Measurements from ENCODE around the gene TNNI2.
"Not testable (repeated sequence)": the region's sequence is repeated elsewhere in the genome, so short reads cannot be mapped to it uniquely, and the experiment has no call there.

The TNNI2 gene

DNA sequence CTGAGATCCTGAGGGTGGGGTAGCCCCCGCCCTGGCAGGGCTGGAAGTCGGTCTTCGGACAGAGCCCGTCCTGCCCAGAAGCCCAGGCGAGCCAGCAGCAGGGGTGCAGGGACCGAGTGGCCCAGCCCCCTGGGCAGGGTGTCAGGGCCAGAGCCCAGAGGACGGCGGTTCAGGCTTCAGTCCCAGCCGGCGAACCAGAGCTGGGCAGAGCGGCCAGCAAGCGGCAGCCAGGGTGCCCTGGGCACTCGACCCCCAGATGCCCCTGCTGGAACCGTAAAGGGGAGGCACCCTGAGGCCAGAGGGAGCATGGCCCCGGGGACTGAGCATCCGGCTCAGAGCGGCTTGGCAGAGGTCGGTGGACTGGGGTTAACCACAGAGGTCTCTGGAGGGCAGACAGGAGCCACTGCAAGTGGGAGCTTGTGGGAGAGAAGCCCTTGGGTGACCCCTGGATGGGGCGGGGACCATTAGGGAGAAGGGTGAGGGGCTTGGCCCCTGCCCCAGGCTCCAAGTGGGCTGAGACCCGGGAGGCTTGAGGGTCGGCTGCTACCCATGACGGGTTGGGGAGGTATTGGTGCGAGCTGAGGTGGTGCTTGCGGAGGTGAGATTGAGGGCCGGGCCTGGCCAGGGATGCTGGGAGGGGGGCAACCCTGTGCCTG, 30.0 kb downstream of the TNNI2 start:
- Mint-ChIP-seq H3K4me1 (ENCODE audit: low read depth in 2 of 2) (peaks cover 66 to 84% of the 10 kb centered on the region in 2 donors), H3K4me3 (peak overlapping the region; percentile 72 to 84), H3K27me3 (no peaks in the 10 kb centered on the region), H3K27ac (peak overlapping the region; percentile 90 to 93), H3K9me3 (no peaks in the 10 kb centered on the region), H3K36me3 (ENCODE audit: insufficient read depth) (peaks cover 65% of the 10 kb centered on the region)
- no peak for ATAC-seq (replicated peaks)
- DNase-seq: no peak

DNA sequence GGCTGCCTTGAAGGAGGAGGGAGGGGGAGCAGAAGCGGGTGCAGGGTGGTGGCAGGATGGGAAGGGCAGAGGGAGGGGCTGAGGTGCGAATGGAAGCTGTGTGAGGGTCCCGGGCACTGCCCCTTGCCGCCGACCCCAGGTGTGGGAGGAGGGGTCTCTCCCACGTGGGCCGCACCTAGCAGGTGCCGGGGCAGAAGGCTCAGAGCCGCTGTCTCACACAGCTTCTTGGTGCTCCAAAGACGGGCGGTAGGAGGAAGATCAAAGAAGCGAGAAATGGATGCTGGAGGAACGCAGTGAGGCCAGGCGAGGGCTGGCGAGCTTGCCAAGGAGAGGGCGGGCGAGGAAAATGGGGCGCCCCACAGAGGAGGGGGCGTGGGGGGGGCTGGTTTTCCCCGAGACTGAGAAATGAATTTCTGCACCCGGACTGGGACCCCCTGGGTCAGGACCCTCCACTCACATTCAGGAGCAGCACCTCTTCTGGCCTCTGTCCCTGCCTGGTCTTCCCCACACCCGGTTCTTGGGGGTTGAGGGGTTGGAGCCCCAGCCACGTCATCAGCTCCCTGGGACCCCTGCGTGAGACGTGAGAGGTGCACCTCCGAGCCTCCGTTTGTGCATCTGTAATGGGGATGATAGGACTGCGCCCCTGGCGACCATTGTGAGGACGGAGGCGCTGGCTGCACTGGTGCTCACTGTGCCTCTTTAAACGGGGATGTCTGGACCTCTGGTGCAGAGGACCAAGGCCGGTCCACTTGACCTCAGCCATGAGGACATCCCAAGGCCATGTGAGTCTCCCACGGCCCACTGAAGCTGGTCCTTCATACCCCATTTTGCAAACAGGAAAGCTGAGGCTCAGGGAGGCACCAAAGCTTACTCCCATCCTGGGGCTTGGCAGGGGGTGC, 30.9 kb downstream of the TNNI2 start:
- Mint-ChIP-seq H3K27me3 (no peaks in the 10 kb centered on the region), H3K4me1 (ENCODE audit: low read depth in 2 of 2) (peaks cover 66 to 75% of the 10 kb centered on the region in 2 donors), H3K27ac (peak overlapping the region; percentile 90 to 93), H3K9me3 (no peaks in the 10 kb centered on the region), H3K4me3 (peak overlapping the region; percentile 72 to 84), H3K36me3 (ENCODE audit: insufficient read depth) (peaks cover 68% of the 10 kb centered on the region)
- ATAC-seq (replicated peaks) (no peak), DNase-seq (no peak)

DNA sequence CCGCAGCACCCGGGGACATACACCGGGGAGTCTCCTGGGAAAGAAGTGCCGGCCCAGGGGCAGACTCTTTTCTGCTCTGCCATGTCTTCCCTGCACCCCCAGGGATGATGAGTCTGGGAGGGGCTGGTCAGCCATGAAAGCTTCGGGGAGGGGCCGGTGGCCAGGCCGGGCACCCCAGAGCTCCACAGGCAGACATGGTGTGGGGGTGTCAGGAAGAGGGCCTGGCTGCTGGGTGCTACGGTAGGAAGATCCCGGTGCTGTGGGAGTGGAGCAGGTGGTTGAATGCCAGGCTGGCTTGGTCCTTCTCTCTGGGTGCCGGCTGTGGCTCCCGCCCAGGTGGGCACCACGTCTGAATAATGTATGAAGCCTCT, 31.5 kb downstream of the TNNI2 start:
- Mint-ChIP-seq H3K27me3 (no peaks in the 10 kb centered on the region), H3K9me3 (no peaks in the 10 kb centered on the region), H3K4me3 (peak overlapping the region; percentile 72 to 84), H3K36me3 (ENCODE audit: insufficient read depth) (peaks cover 71% of the 10 kb centered on the region), H3K27ac (peak overlapping the region; percentile 90 to 93), H3K4me1 (ENCODE audit: low read depth in 2 of 2) (peaks cover 69 to 72% of the 10 kb centered on the region in 2 donors)
- ATAC-seq (replicated peaks): no peak
- no peak for DNase-seq

DNA sequence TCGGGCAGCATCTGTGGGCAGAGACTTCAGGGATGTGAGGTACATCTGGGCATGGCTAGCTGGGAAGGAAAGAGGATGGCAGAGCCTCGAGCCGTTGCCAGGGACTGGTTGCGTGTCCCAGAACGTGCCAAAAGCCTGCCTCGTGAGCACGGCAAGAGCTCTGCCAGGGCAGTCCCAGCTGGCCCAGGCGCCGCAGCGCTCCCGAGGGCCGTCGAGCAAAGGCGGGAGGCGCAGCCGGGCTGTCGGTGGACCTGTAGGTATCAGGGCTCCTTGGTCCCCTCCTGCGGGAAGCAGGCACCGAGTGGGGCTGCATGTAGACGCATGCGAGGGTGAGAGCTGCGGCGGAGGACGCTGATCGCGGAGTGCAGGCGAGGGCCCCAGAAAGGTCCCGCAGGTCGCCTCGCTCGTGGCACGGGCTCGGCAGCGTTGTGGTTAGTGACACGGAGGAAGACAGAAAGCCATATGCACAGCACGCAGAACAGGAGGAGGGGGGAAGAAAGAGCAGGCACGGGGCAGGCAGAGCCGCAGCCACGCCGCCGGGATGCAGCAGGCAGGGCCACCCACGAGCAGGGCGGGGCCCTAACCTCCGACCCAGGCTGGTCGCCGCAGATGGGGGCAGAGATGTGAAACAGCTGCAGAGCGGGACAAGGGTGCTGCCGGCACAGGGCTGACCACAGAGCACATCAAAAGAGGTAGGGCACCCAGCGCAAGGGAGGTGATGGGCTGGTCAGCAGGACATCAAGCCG, 32.1 kb downstream of the TNNI2 start:
- Mint-ChIP-seq H3K36me3 (ENCODE audit: insufficient read depth) (peaks cover 68% of the 10 kb centered on the region), H3K27me3 (no peaks in the 10 kb centered on the region), H3K9me3 (no peaks in the 10 kb centered on the region), H3K27ac (peak overlapping the region; percentile 90 to 93), H3K4me1 (ENCODE audit: low read depth in 2 of 2) (peaks cover 65 to 70% of the 10 kb centered on the region in 2 donors), H3K4me3 (peak overlapping the region; percentile 72 to 84)
- ATAC-seq (replicated peaks) (peak; percentile 91), DNase-seq (peak; percentile 60 to 67 (median 64))

DNA sequence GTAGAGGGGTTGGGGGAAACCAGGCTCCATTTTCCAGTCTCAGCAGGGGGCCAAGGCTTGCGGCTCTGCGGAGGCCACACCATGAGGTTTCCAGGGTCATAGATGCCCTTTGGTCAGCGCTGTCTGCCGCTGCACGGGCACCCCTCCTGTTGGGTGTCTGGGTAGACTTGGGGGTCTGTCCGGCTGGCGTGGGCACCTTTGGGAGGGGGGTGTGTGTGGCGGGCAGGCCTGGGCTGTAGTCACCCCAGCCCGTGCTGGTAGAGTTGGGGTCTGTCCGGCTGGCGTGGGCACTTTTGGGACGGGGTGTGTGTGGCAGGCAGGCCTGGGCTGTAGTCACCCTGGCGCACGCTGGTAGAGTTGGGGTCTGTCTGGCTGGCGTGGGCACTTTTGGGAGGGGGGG, 32.8 kb downstream of the TNNI2 start:
- peaks cover 60 to 64% of the 10 kb centered on the region in 2 donors for H3K4me1 Mint-ChIP-seq (ENCODE audit: low read depth in 2 of 2)
- H3K9me3 Mint-ChIP-seq: no peaks in the 10 kb centered on the region
- DNase-seq (no peak), ATAC-seq (replicated peaks) (no peak)
- H3K4me3 Mint-ChIP-seq: peak overlapping the region; percentile 72 to 84
- peak overlapping the region; percentile 90 to 93 for H3K27ac Mint-ChIP-seq
- peaks cover 64% of the 10 kb centered on the region for H3K36me3 Mint-ChIP-seq (ENCODE audit: insufficient read depth)
- no peaks in the 10 kb centered on the region for H3K27me3 Mint-ChIP-seq

DNA sequence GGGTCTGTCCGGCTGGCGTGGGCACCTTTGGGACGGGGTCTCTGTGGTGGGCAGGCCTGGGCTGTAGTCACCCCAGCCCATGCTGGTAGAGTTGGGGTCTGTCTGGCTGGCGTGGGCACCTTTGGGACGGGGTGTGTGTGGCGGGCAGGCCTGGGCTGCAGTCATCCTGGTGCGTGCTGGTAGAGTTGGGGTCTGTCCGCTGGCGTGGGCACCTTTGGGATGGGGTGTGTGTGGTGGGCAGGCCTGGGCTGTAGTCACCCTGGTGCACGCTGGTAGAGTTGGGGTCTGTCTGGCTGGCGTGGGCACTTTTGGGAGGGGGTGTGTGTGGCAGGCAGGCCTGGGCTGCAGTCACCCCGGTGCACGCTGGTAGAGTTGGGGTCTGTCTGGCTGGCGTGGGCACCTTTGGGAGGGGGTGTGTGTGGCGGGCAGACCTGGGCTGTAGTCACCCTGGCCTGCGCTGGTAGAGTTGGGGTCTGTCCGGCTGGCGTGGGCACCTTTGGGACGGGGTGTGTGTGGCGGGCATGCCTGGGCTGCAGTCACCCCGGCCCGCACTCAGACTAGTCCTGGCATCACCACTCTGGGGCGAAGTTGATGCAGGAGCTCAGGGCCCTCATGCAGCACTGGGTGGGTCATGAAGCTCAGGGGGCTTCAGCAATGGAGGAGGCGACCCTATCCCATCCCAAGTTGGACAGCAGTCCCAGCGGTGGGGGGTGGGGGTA, 33.6 kb downstream of the TNNI2 start:
- H3K4me1 Mint-ChIP-seq (ENCODE audit: low read depth in 2 of 2): peaks cover 58 to 59% of the 10 kb centered on the region in 2 donors
- peak overlapping the region; percentile 72 to 84 for H3K4me3 Mint-ChIP-seq
- no peaks in the 10 kb centered on the region for H3K9me3 Mint-ChIP-seq
- H3K27ac Mint-ChIP-seq: peak overlapping the region; percentile 90 to 93
- DNase-seq: no peak
- ATAC-seq (replicated peaks): no peak
- H3K27me3 Mint-ChIP-seq: no peaks in the 10 kb centered on the region
- H3K36me3 Mint-ChIP-seq (ENCODE audit: insufficient read depth): peaks cover 58% of the 10 kb centered on the region

DNA sequence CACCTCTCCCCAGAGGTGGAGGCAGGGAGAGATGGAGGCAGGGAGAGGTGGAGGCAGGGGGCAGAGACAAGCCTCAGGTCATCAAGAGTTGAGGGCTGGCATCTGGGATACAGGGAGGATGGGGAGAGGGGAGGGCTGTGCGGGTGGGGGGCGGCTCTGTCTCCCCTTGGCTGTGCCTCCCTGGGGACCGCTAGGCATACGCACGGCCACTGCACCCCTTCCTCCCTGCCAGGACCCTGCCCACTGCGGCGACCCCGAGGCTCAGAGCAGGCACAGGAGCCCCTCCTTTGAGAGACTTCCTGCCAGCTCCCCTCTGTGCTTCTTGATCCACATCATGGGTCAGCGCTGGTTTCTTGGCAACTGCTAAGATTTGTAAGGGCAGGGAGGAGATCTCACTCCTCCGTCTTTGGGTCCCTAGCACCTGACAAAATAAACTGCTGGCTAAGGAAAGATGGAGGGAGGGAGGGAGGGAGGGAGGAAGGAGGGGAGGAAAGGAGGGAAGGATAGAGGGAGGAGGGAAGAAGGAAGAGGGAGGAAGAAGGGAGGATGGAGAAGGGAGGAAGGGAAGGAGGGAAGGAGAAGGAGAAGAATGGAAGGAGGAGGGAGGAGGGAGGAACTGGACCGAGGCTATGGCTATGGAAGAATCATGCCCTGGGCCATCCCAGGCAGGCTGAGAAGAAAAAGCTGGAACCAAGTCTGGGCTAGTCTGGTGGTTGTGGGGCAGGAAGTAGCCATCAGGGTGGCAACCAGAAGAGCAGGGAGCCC, 34.4 kb downstream of the TNNI2 start:
- ATAC-seq (replicated peaks): no peak
- peak overlapping the region; percentile 90 to 93 for H3K27ac Mint-ChIP-seq
- DNase-seq: no peak

DNA sequence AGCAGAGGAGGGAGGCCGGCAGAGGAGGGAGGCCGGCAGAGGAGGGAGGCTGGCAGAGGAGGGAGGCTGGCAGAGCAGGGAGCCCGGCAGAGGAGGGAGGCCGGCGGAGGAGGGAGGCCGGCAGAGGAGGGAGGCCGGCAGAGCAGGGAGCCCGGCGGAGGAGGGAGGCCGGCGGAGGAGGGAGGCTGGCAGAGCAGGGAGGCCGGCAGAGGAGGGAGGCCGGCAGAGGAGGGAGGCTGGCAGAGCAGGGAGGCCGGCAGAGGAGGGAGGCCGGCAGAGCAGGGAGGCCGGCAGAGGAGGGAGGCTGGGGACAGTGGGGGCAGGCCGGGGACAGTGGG, 35.0 kb downstream of the TNNI2 start:
- peak overlapping the region; percentile 90 to 93 for H3K27ac Mint-ChIP-seq
- not testable (repeated sequence) for DNase-seq; H3K9me3 Mint-ChIP-seq; ATAC-seq (replicated peaks); H3K27me3 Mint-ChIP-seq
- H3K36me3 Mint-ChIP-seq (ENCODE audit: insufficient read depth): peaks cover 53% of the 10 kb centered on the region
- H3K4me1 Mint-ChIP-seq (ENCODE audit: low read depth in 2 of 2): peaks cover 56 to 58% of the 10 kb centered on the region in 2 donors
- peak overlapping the region in 1 of 2 donors; percentile 84 for H3K4me3 Mint-ChIP-seq

More for the DNA sequence above, 34.4 kb downstream of the TNNI2 start:
- H3K27me3 Mint-ChIP-seq: no peaks in the 10 kb centered on the region
- peaks cover 59 to 60% of the 10 kb centered on the region in 2 donors for H3K4me1 Mint-ChIP-seq (ENCODE audit: low read depth in 2 of 2)
- peak overlapping the region; percentile 72 to 84 for H3K4me3 Mint-ChIP-seq
- peaks cover 57% of the 10 kb centered on the region for H3K36me3 Mint-ChIP-seq (ENCODE audit: insufficient read depth)
- H3K9me3 Mint-ChIP-seq: no peaks in the 10 kb centered on the region

DNA sequence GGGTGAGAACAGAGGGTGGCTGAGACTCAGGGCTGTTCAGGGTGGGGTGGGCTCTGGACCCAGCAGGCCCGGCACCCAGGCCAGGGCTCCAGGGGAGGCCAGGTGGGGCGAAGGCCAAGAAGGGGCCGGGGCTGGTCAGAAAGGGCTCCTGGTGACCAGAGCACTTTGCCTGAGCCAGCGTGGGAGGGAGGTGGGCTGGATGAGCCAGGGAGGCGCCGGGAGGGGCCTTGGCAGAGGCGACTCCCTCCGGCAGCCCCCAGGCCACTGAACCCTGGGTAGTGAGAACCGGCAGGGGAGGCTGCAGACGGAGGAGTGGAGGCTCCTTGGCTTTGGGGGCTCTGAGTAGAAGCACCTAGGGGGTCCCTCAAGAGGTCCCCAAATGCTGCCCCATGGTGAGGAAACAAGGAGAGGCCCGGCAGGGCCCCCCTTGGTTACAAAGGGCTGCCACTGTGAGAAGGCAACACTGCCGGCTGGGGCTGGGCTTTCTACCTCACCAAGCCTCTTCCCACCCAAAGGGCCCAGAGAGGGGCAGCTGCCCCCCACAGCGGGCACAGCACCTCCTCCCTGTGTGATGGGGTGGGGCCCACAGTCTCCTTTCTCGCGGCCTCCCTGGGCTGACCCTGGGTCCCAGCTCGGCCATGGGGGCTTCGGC, 35.8 kb downstream of the TNNI2 start:
- not testable (repeated sequence) for H3K4me3 Mint-ChIP-seq; DNase-seq; ATAC-seq (replicated peaks); H3K27me3 Mint-ChIP-seq; H3K9me3 Mint-ChIP-seq
- Mint-ChIP-seq H3K4me1 (ENCODE audit: low read depth in 2 of 2) (peaks cover 48 to 50% of the 10 kb centered on the region in 2 donors), H3K36me3 (ENCODE audit: insufficient read depth) (peaks cover 48% of the 10 kb centered on the region), H3K27ac (peak overlapping the region in 1 of 2 donors; percentile 84)

DNA sequence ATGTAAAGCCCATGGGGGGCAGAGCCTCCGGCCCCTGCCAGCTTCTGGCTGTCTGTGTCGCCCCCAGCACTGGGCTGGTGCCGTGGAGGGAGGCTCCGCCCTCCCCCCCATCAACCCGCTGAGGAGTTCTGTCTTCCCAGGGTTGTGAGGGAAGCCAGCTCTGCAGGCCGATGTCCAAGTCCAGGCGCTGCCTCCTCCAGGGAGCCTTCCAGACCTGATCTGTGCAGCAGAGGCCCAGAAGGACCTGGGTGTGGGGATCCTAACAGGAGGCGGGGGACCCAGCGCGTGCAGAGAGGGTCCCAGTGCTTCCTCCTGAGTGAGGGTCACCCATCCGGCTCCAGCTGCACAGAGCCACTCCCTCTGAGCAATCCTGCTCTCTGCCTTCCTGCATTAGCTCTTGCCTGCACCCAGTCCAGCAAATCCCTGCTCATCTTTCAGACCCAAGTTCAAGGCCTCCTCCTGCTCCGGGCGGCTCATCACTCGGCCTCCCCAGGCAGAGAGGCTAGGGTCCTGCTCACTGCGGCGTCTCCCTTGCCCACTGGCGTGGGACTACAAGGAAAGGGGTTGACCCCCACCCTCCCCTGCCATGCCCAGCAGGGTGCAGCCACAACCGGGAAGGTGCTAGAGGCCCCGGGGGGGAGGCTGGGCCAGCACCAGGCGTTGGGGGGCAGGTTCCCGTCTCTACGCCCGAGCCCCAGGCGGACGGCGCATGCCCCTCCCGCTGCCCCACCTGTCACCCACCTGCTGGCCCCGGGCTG, 36.5 kb downstream of the TNNI2 start:
- Mint-ChIP-seq H3K9me3 (no peaks in the 10 kb centered on the region), H3K27me3 (no peaks in the 10 kb centered on the region), H3K27ac (peak overlapping the region; percentile 73 to 84), H3K4me1 (ENCODE audit: low read depth in 2 of 2) (peaks cover 45 to 49% of the 10 kb centered on the region in 2 donors), H3K4me3 (peak overlapping the region; percentile 46 to 54), H3K36me3 (ENCODE audit: insufficient read depth) (peaks cover 48% of the 10 kb centered on the region)
- no peak for DNase-seq
- ATAC-seq (replicated peaks): no peak

DNA sequence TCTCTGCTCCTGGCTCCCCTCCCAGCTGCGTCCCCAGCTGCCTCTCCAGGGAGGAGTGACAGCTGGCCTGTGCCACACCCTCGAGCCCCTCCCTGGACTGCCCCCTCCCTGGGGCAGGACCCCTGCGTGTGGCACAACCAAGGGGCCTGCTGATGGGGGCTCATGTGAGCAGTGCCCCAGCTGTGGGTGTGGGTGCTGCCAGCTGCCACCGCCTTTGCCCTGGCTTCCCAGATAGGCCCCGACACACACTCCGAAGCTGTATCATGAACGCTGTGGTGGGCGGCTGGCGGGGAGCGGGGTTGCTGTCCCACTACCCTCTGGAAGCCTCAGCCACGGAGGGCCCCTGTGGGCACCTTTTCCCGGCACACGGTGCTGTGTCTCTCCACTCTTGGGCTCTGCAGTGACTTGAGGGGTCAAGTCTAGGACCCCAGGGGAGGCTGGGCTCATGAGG, 37.1 kb downstream of the TNNI2 start:
- ATAC-seq (replicated peaks): not testable (repeated sequence)
- peak overlapping the region in 1 of 2 donors; percentile 84 for H3K27ac Mint-ChIP-seq

More for the DNA sequence above, 37.1 kb downstream of the TNNI2 start:
- Mint-ChIP-seq H3K4me1 (ENCODE audit: low read depth in 2 of 2) (peaks cover 44% of the 10 kb centered on the region in 2 donors), H3K36me3 (ENCODE audit: insufficient read depth) (peaks cover 47% of the 10 kb centered on the region)
- H3K9me3 Mint-ChIP-seq, H3K4me3 Mint-ChIP-seq, H3K27me3 Mint-ChIP-seq, DNase-seq: not testable (repeated sequence)

Data from effector memory CD8-positive, alpha-beta T cell (primary cell).